Activated CD8-positive, alpha-beta T cell treated with anti-CD3 and anti-CD28 coated beads, Interleukin-2, amount 10 ng/mL, durations not matched to agents 7 days and 5 days (primary cell): ENCODE results near the gene MYL12A. TPM values are rescaled to one million over a fixed set of nuclear protein-coding genes. Genes with fewer than 3 reads are reported as not detected.
A peak's percentile ranks its signal among the peaks of the same experiment; 100 is the strongest.

Experiments used
- ATAC-seq: fragments of 150-1000 bp; cut with Tn5 transposase; one replicate; pipeline ENCODE4 v1.10.0; 2021; ENCODE audit warnings: moderate library complexity
- CTCF ChIA-PET: fragments of 350-600 bp; sonication (Branson Sonifier 250); formaldehyde crosslinking; loops from one replicate; lab custom pipeline; 2021; ENCODE audit warnings: antibody characterized with exemption; lab: Charles Lee
- POLR2A ChIA-PET: fragments of 350-600 bp; sonication (Branson Sonifier 250); formaldehyde crosslinking; loops from one replicate; lab custom pipeline; 2021; ENCODE audit warnings: antibody characterized with exemption; lab: Charles Lee
- DNase-seq: peaks from one replicate; pipeline ENCODE4 v3.0.0-alpha.2; 2020
- H3K27ac Mint-ChIP-seq: one replicate; pipeline ENCODE4 v1.8.0; 2021; ENCODE audit warnings: mild to moderate bottlenecking, mixed read lengths
- H3K27me3 Mint-ChIP-seq: one replicate; pipeline ENCODE4 v1.8.0; 2021; ENCODE audit warnings: low read depth, mixed read lengths
- H3K36me3 Mint-ChIP-seq: one replicate; pipeline ENCODE4 v1.8.0; 2021; ENCODE audit warnings: low read depth, mixed read lengths
- H3K4me1 Mint-ChIP-seq: one replicate; pipeline ENCODE4 v1.8.0; 2021; ENCODE audit warnings: low read depth, mixed read lengths
- H3K4me3 Mint-ChIP-seq: one replicate; pipeline ENCODE4 v1.8.0; 2021; ENCODE audit warnings: mild to moderate bottlenecking, mixed read lengths
- H3K9me3 Mint-ChIP-seq: one replicate; pipeline ENCODE4 v1.8.0; 2022; ENCODE audit warnings: mixed read lengths; ENCODE audit not compliant: insufficient read depth
- total RNA-seq, 2 experiments: library from RNA; stranded (reverse); gene quantifications; one replicate each; pipeline ENCODE4 v1.2.3, GENCODE V29; 2021

MYL12A gene
- total RNA-seq, 2 experiments from 2014 or later = 858 to 901 TPM

- Mint-ChIP-seq H3K27me3 (no peaks in the 10 kb centered on the region), H3K36me3 (peaks cover 81% of the 10 kb centered on the region), H3K27ac (peak overlapping the region; percentile 63), H3K4me3 (no peak overlapping the region), H3K4me1 (peaks cover 86% of the 10 kb centered on the region), H3K9me3 (no peaks in the 10 kb centered on the region)
- DNase-seq (no peak), ATAC-seq (no peak)
- POLR2A ChIA-PET = interaction anchor here (2.9 kb wide), 1 partner anchor 9 kb away, joined by 10 read pairs; the partner anchor contains the start of gene MYL12A
- CTCF ChIA-PET = no interaction called here
Observed at GRCh38 chr18:3256693-3257626, 9.4 kb downstream of the MYL12A start.

DNA sequence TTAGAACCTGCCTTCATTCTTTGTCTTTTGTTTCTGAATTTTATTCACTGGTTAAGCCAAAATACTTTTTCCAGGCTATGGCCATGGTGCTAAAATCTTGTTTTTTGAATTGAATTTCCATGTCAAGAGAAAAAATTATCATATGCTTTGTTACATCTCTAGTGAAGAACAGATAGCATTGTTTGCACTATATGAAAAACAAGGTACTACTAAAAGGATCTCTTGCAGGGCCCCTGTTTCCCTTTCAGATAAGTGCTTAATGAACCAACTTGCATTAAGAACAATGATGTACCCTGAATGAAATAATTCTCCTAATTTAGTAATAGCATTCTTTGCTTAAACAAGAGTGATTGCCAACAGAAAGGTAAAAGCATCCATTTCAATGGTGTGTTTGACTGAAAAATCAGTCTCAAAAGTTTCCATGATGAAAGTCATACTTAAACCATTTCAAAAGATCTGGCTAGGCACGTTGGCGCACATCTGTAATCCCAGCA lies 10.1 kb downstream of the MYL12A start:
- Mint-ChIP-seq H3K27me3 (no peaks in the 10 kb centered on the region), H3K36me3 (peaks cover 78% of the 10 kb centered on the region), H3K9me3 (no peaks in the 10 kb centered on the region), H3K4me1 (peaks cover 80% of the 10 kb centered on the region), H3K4me3 (no peak overlapping the region), H3K27ac (peak overlapping the region; percentile 31)
- CTCF ChIA-PET = no interaction called here
- POLR2A ChIA-PET = interaction anchor here (2.9 kb wide), 1 partner anchor 10 kb away, joined by 10 read pairs; the partner anchor contains the start of gene MYL12A
- ATAC-seq (no peak), DNase-seq (no peak)

- peak overlapping the region; percentile 100 for H3K27ac Mint-ChIP-seq
- H3K9me3 Mint-ChIP-seq = no peaks in the 10 kb centered on the region
- ChIA-PET POLR2A (interaction anchor here (0.6 to 6.5 kb wide), 16 partner anchors 11 to 689 kb away, joined by 3 to 218 read pairs (median 4); partner anchors contain the start of genes METTL4, MYL12A and NDC80), CTCF (interaction anchor here (0.7 to 3.5 kb wide), 6 partner anchors 10 to 344 kb away, joined by 3 to 18 read pairs (median 5); partner anchors contain the start of gene MYL12A)
- H3K27me3 Mint-ChIP-seq = no peaks in the 10 kb centered on the region
- ATAC-seq (no peak), DNase-seq (no peak)
- peaks cover 70% of the 10 kb centered on the region for H3K36me3 Mint-ChIP-seq
- H3K4me3 Mint-ChIP-seq = peak overlapping the region; percentile 90
- H3K4me1 Mint-ChIP-seq = peaks cover 77% of the 10 kb centered on the region
Observed at GRCh38 chr18:3260995-3261372, 13.4 kb downstream of the MYL12A start.

GRCh38 chr18:3261373-3262233 lies 14.0 kb downstream of the MYL12A start, which contains the start of gene MYL12B:
Gene MYL12B, plus strand, starts transcription at chr18:3262133. Its CDS starts 10,766 bp downstream, at chr18:3272899.
- Mint-ChIP-seq H3K4me1 (peaks cover 78% of the 10 kb centered on the region), H3K4me3 (peak within 1 kb of the TSS; percentile 90), H3K27me3 (no peaks in the 10 kb centered on the region), H3K9me3 (no peaks in the 10 kb centered on the region), H3K27ac (peak within 1 kb of the TSS; percentile 100), H3K36me3 (peaks cover 67% of the 10 kb centered on the region)
- POLR2A ChIA-PET = interaction anchor here (0.6 to 6.5 kb wide), 17 partner anchors 10 to 690 kb away, joined by 3 to 218 read pairs (median 4); partner anchors contain the start of genes METTL4, MYL12A and NDC80
- ATAC-seq (peak; percentile 74), DNase-seq (peak; percentile 87)
- CTCF ChIA-PET = interaction anchor here (0.7 to 3.5 kb wide), 6 partner anchors 11 to 344 kb away, joined by 3 to 18 read pairs (median 5); partner anchors contain the start of gene MYL12A

- ChIA-PET POLR2A (interaction anchor here (0.6 to 6.5 kb wide), 18 partner anchors 9 to 691 kb away, joined by 3 to 218 read pairs (median 5); partner anchors contain the start of genes METTL4, MYL12A and NDC80), CTCF (interaction anchor here (1.1 to 3.5 kb wide), 10 partner anchors 9 to 404 kb away, joined by 3 to 18 read pairs (median 6); partner anchors contain the start of gene MYL12A)
- peaks cover 61% of the 10 kb centered on the region for H3K36me3 Mint-ChIP-seq
- H3K4me1 Mint-ChIP-seq = peaks cover 78% of the 10 kb centered on the region
- H3K9me3 Mint-ChIP-seq = no peaks in the 10 kb centered on the region
- DNase-seq = peak; percentile 57
- no peaks in the 10 kb centered on the region for H3K27me3 Mint-ChIP-seq
- H3K4me3 Mint-ChIP-seq = peak overlapping the region; percentile 90
- H3K27ac Mint-ChIP-seq = peak overlapping the region; percentile 100
- peak; percentile 40 for ATAC-seq
Observed at GRCh38 chr18:3262234-3263131, 14.9 kb downstream of the MYL12A start.

- peak overlapping the region; percentile 87 for H3K27ac Mint-ChIP-seq
- H3K9me3 Mint-ChIP-seq = no peaks in the 10 kb centered on the region
- no peak for ATAC-seq
- peaks cover 57% of the 10 kb centered on the region for H3K36me3 Mint-ChIP-seq
- H3K4me3 Mint-ChIP-seq = peak overlapping the region; percentile 90
- ChIA-PET CTCF (interaction anchor here (1.1 to 2.8 kb wide), 8 partner anchors 9 to 403 kb away, joined by 3 to 10 read pairs (median 5); no protein-coding TSS in a partner anchor), POLR2A (interaction anchor here (0.6 to 6.5 kb wide), 7 partner anchors 14 to 342 kb away, joined by 3 to 218 read pairs (median 4); partner anchors contain the start of gene MYL12A)
- no peak for DNase-seq
- H3K4me1 Mint-ChIP-seq = peaks cover 74% of the 10 kb centered on the region
- H3K27me3 Mint-ChIP-seq = no peaks in the 10 kb centered on the region
Observed at GRCh38 chr18:3263132-3263700, 15.6 kb downstream of the MYL12A start.

GRCh38 chr18:3264362-3264761 lies 16.8 kb downstream of the MYL12A start:
- no peak overlapping the region for H3K27ac Mint-ChIP-seq
- POLR2A ChIA-PET = interaction anchor here (1.8 to 6.5 kb wide), 3 partner anchors 15 to 329 kb away, joined by 6 to 218 read pairs (median 11); partner anchors contain the start of gene MYL12A

DNA sequence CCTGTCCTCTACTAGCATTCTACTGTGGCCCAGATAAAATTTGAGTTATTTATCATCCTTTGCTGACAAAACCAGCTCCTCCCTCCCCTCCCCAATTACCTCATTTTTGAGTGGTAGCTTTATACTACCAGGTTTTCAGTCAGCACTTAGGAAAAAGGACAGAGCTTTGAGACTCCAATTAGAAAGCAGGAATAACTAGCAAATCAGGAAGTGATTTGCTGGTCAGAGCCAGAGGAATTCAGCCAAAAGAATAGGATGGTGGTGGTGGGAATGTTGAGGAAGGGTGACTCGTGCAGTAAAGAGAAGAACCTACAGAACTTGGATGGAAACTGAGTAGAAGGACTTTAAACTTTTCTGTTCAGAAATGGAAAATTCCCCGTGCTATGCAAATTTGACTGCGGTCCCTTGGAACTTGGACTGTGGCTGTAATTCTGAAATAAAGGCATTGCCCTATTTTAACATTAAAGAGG lies 18.0 kb downstream of the MYL12A start:
- CTCF ChIA-PET = interaction anchor here (1.3 to 2.8 kb wide), 5 partner anchors 31 to 328 kb away, joined by 3 to 9 read pairs (median 4); no protein-coding TSS in a partner anchor
- DNase-seq = no peak
- ATAC-seq = no peak
- Mint-ChIP-seq H3K36me3 (peaks cover 43% of the 10 kb centered on the region), H3K4me1 (peaks cover 71% of the 10 kb centered on the region), H3K27ac (peak overlapping the region; percentile 10), H3K9me3 (no peaks in the 10 kb centered on the region), H3K4me3 (no peak overlapping the region), H3K27me3 (no peaks in the 10 kb centered on the region)
- POLR2A ChIA-PET = interaction anchor here (2.8 kb wide), 1 partner anchor 32 kb away, joined by 11 read pairs; no protein-coding TSS in a partner anchor

More at GRCh38 chr18:3264362-3264761, 16.8 kb downstream of the MYL12A start:
- Mint-ChIP-seq H3K4me3 (peak overlapping the region; percentile 23), H3K27me3 (no peaks in the 10 kb centered on the region), H3K36me3 (peaks cover 48% of the 10 kb centered on the region), H3K9me3 (no peaks in the 10 kb centered on the region), H3K4me1 (peaks cover 76% of the 10 kb centered on the region)
- CTCF ChIA-PET = interaction anchor here (0.9 to 2.8 kb wide), 8 partner anchors 11 to 332 kb away, joined by 3 to 9 read pairs (median 4); no protein-coding TSS in a partner anchor
- ATAC-seq (no peak), DNase-seq (no peak)

DNA sequence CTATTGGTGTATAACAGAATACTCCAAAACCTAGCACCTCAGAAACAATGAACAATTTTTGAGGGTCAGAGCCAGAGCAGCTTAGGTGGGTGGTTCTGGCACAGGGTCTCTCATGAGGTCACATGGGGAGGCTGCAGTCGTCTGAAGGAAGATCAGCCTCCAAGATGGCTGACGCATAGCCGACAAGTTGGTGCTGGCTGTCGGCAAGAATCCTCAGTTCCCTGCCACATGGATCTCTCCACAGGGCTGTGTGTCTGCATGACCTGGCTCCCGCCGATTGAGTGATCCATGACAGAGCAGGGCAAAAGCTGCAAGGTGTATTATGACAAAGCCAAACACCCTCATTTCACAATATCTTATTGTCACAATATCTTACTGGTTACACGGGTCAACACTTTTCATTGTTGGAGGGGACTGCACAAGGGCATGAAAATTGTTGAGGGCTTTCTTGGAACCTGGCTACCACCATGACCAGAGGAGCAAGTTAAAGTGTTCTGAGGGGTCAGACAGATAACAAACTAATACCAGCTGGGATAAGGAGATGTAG lies 18.5 kb downstream of the MYL12A start:
- DNase-seq (no peak), ATAC-seq (no peak)
- no peaks in the 10 kb centered on the region for H3K27me3 Mint-ChIP-seq
- ChIA-PET POLR2A (no interaction called here), CTCF (interaction anchor here (1.3 to 2.0 kb wide), 3 partner anchors 32 to 328 kb away, joined by 3 to 4 read pairs (median 4); no protein-coding TSS in a partner anchor)
- H3K4me3 Mint-ChIP-seq = peak overlapping the region; percentile 17
- peak overlapping the region; percentile 23 for H3K27ac Mint-ChIP-seq
- H3K4me1 Mint-ChIP-seq = peaks cover 66% of the 10 kb centered on the region
- H3K36me3 Mint-ChIP-seq = peaks cover 41% of the 10 kb centered on the region
- no peaks in the 10 kb centered on the region for H3K9me3 Mint-ChIP-seq
